NK-92 (cell line): Measurements from ENCODE around the gene CCDC121.

Experiments used
- DNase-seq: peaks from one replicate; lab custom pipeline; 2025; ENCODE audit not compliant: unreplicated experiment; lab: John Stamatoyannopoulos, UW

CCDC121 gene

DNA sequence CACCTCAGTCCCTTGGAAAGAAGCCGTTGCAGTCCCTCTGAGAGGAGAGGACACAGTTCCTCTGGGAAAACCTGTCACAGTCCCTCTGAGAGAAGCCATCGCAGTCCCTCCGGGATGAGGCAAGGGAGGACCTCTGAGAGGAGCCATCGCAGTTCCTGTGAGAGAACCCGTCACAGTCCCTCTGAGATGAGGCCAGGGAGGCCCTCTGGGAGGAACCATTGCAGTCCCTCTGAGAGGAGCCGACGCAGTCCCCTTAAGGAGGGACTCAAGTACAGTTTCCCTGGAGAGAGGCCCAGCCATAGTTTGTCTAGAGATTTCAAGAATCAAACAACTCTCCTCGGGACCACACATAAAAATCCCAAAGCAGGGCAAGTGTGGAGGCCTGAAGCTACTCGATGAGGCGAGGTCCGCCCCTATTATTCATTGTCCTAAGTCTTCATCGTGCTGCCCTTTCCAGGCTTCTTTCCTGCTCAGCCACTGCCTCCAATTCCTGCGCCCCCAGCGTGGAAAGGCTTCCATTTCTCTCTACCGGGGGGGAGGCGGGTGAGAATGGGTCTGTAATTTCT is 46.6 kb downstream of the CCDC121 start:
- DNase-seq: no peak

DNA sequence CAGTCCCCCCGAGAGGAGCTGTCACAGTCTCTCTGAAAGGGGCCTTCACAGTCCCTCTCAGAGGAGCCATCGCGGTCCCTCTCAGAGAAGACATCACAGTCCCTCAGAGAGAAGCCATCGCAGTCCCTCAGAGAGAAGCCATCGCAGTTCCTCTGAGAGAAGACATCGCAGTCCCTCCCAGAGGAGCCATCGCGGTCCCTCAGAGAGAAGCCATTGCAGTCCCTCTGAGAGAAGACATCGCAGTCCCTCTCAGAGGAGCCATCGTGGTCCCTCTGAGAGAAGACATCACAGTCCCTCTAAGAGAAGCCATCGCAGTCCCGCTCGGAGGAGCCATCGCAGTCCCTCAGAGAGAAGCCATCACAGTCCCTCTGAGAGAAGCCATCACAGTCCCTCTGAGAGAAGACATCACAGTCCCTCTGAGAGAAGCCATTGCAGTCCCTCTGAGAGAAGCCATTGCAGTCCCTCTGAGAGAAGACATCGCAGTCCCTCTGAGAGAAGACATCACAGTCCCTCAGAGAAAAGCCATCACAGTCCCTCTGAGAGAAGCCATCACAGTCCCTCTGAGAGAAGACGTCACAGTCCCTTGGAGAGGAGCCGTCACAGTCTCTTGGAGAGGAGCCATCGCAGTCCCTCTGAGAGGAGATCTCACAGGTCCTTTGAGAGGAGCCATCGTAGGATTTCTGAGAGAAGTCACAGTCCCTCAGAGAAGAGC is 47.2 kb downstream of the CCDC121 start:
- no peak for DNase-seq
